ENCODE data around the gene CYB5B. TPM values are rescaled to one million over a fixed set of nuclear protein-coding genes. Genes with fewer than 3 reads are reported as not detected.

The CYB5B gene
- polyA plus RNA-seq, 3 donors, result 32.3 to 90.4 (median 84.9) TPM

DNA sequence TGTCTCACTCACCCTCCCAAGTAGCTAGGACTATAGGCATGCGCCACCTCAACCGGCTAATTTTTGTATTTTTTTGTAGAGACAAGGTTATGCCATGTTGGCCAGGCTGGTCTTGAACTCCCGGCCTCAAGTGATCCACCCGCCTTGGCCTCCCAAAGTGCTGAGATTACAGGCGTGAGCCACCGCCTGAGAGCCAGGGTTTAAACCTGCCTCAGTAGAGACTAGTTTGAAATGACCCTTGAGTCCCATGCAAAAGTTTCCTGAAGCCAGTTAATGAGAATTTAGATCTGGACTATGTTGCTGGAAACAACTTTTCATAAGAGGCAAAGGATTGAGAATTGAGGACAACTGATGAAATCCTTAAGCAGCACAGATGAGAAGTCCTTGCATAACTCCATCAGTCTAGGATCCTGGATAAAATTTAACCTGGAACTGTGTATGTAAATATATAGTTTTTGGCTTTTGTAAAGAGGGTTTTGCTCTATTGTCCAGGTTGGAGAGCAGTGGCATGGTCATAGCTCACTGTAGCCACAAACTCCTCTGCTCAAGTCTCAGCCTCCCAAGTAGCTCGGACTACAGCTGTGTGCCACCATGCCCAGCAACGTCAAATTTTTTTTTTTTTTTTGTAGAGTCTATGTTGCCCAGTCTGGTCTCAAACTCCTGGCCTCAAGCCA, 43.2 kb downstream of the CYB5B start:
- peaks cover 0 to 18% (median 9%) of the 10 kb centered on the region in 7 donors for H3K9me3 Mint-ChIP-seq
- Histone ChIP-seq H2AFZ (ENCODE audit: insufficient read depth, low read depth, low read length, poor library complexity, severe bottlenecking) (no peak overlapping the region), H4K20me1 (ENCODE audit: insufficient read depth, low read length) (peaks cover 88% of the 10 kb centered on the region), H3K9ac (ENCODE audit: insufficient read depth, low read length, poor library complexity, severe bottlenecking) (no peak overlapping the region), H3K4me3 (replicated peaks in 1 of 3; ENCODE audit: low read depth in 2 of 3, low read length in 3 of 3) (no peak overlapping the region), H3K27ac (ENCODE audit: low read depth in 1 of 2, low read length in 2 of 2) (no peak overlapping the region), H3K27me3 (ENCODE audit: control insufficient read depth in 2 of 2, insufficient read depth in 2 of 2, low read length in 2 of 2) (peaks cover 85 to 94% of the 10 kb centered on the region in 2 donors), H3K36me3 (replicated peaks in 1 of 2; ENCODE audit: control insufficient read depth in 1 of 2, insufficient read depth in 2 of 2, low read length in 2 of 2) (peaks cover 7 to 25% of the 10 kb centered on the region in 2 donors), H3K4me1 (ENCODE audit: control insufficient read depth in 1 of 2, insufficient read depth in 2 of 2, low read length in 2 of 2) (peaks cover 16 to 23% of the 10 kb centered on the region in 2 donors), H3K4me2 (replicated peaks; ENCODE audit: extremely low read depth, low read length, poor library complexity, severe bottlenecking) (no peak overlapping the region), H3K79me2 (ENCODE audit: insufficient read depth, low read length) (no peaks in the 10 kb centered on the region), H3K9me3 (replicated peaks in 1 of 2; ENCODE audit: control insufficient read depth in 1 of 2, insufficient read depth in 1 of 2, low read length in 2 of 2) (peaks cover 0 to 6% of the 10 kb centered on the region in 2 donors)
- TF ChIP-seq, protein P1, sequence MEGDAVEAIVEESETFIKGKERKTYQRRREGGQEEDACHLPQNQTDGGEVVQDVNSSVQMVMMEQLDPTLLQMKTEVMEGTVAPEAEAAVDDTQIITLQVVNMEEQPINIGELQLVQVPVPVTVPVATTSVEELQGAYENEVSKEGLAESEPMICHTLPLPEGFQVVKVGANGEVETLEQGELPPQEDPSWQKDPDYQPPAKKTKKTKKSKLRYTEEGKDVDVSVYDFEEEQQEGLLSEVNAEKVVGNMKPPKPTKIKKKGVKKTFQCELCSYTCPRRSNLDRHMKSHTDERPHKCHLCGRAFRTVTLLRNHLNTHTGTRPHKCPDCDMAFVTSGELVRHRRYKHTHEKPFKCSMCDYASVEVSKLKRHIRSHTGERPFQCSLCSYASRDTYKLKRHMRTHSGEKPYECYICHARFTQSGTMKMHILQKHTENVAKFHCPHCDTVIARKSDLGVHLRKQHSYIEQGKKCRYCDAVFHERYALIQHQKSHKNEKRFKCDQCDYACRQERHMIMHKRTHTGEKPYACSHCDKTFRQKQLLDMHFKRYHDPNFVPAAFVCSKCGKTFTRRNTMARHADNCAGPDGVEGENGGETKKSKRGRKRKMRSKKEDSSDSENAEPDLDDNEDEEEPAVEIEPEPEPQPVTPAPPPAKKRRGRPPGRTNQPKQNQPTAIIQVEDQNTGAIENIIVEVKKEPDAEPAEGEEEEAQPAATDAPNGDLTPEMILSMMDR (IDR thresholded peaks at IDR 0.05), result no peak
- peak overlapping the region in 1 of 2 donors; percentile 74 for H3K4me3 Mint-ChIP-seq
- H3K36me3 Mint-ChIP-seq, result peaks cover 33 to 36% of the 10 kb centered on the region in 2 donors
- H3K4me1 Mint-ChIP-seq, result peaks cover 29% of the 10 kb centered on the region
- H3K27me3 Mint-ChIP-seq (ENCODE audit: low read depth in 3 of 3), result peaks cover 89 to 95% (median 89%) of the 10 kb centered on the region in 3 donors
- intact Hi-C loops (cut with micrococcal nuclease), result loop anchor here in 1 of 2 donors (10.0 kb wide), 1 partner anchor 57 kb away; no protein-coding TSS in a partner anchor
- no peak for DNase-seq
- H3K27ac Mint-ChIP-seq, result no peak overlapping the region
- 82% methylated on average over 5 of the region's 8 CpGs for WGBS (ENCODE audit: insufficient coverage)

DNA sequence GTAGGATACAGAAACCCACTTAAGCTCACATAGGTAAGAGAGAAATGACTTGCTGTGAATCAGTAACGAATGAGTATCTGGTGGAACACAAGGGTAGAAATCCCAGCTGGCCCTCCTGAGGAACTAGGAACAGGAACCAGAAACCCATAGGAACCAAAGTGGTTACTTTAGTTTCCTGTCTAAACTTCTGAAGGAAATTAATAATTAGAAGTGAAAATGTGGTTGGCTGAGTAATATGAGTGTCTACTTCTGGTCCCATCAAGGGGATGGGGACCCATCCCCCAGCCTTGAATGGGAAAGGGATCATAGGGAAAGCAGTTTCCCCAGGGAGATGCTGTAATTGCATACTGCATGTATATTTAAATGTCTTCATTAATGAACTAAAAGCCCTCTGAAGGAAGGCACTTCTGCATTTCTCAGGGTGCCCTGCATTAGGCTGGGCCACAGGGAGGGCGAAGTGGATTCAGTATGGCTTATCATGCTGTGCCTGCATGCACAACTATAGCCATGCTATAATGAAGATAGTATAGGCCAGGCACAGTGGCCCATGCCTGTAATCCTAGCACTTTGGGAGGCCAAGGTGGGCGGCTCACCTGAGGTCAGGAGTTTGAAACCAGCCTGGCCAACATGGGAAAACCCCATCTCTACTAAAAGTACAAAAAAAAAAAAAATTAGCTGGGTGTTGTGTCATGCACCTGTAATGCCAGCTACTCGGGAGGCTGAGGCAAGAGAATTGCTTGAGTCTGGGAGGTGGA, 45.6 kb downstream of the CYB5B start:
- H3K27ac ChIP-seq (ENCODE audit: low read depth in 1 of 2, low read length in 2 of 2), result no peak overlapping the region
- peaks cover under 1 to 3% of the 10 kb centered on the region in 2 donors for H3K36me3 ChIP-seq (replicated peaks in 1 of 2; ENCODE audit: control insufficient read depth in 1 of 2, insufficient read depth in 2 of 2, low read length in 2 of 2)
- TF ChIP-seq, protein P1 (IDR thresholded peaks at IDR 0.05), result no peak
- H4K20me1 ChIP-seq (ENCODE audit: insufficient read depth, low read length), result peaks cover 73% of the 10 kb centered on the region
- peak overlapping the region; percentile 16 for H3K4me2 ChIP-seq (replicated peaks; ENCODE audit: extremely low read depth, low read length, poor library complexity, severe bottlenecking)
- H3K9ac ChIP-seq (ENCODE audit: insufficient read depth, low read length, poor library complexity, severe bottlenecking), result no peak overlapping the region
- peaks cover 89 to 95% (median 89%) of the 10 kb centered on the region in 3 donors for H3K27me3 Mint-ChIP-seq (ENCODE audit: low read depth in 3 of 3)
- H3K9me3 ChIP-seq (replicated peaks in 1 of 2; ENCODE audit: control insufficient read depth in 1 of 2, insufficient read depth in 1 of 2, low read length in 2 of 2), result peaks cover 0 to 11% of the 10 kb centered on the region in 2 donors
- no peaks in the 10 kb centered on the region for H3K79me2 ChIP-seq (ENCODE audit: insufficient read depth, low read length)
- H2AFZ ChIP-seq (ENCODE audit: insufficient read depth, low read depth, low read length, poor library complexity, severe bottlenecking), result no peak overlapping the region
- peaks cover 25% of the 10 kb centered on the region for H3K4me1 Mint-ChIP-seq
- WGBS (ENCODE audit: insufficient coverage), result no CpG with 5 or more reads among the region's 4 CpGs
- H3K4me1 ChIP-seq (ENCODE audit: control insufficient read depth in 1 of 2, insufficient read depth in 2 of 2, low read length in 2 of 2), result peaks cover 16 to 20% of the 10 kb centered on the region in 2 donors
- H3K4me3 ChIP-seq (replicated peaks in 1 of 3; ENCODE audit: low read depth in 2 of 3, low read length in 3 of 3), result no peak overlapping the region
- H3K27me3 ChIP-seq (ENCODE audit: control insufficient read depth in 2 of 2, insufficient read depth in 2 of 2, low read length in 2 of 2), result peaks cover 87 to 94% of the 10 kb centered on the region in 2 donors
- peaks cover 10 to 18% of the 10 kb centered on the region in 2 donors for H3K36me3 Mint-ChIP-seq
- peak overlapping the region in 1 of 7 donors; percentile 49 for H3K27ac Mint-ChIP-seq
- H3K9me3 Mint-ChIP-seq, result peaks cover 0 to 19% (median 9%) of the 10 kb centered on the region in 7 donors
- DNase-seq, result peak; percentile 21 to 62 (median 57)
- intact Hi-C loops (cut with micrococcal nuclease), result loop anchor here in 1 of 2 donors (10.0 kb wide), 1 partner anchor 55 kb away; no protein-coding TSS in a partner anchor
- peak overlapping the region in 1 of 2 donors; percentile 84 for H3K4me3 Mint-ChIP-seq
